PC-3 (cell line): ENCODE measurements around the gene ZNF469. TPM values are rescaled to one million over a fixed set of nuclear protein-coding genes. Genes with fewer than 3 reads are reported as not detected.

Experiments
- ATAC-seq: fragments of 200-7000 bp; cut with Tn5 transposase; 2 replicates; pipeline ENCODE4 v1.9.1; 2020; ENCODE audit warnings: mild to moderate bottlenecking, moderate library complexity
- BruUV-seq: library from RNA; stranded (reverse); fragments of 400-500 nt; replicated peaks from 2 replicates; lab custom pipeline; 2021; lab: Mats Ljungman, UMichigan
- CTCF ChIA-PET: fragments of 300-600 bp; sonication (Branson Sonifier 250); formaldehyde crosslinking; loops from one replicate; lab custom pipeline; 2022; ENCODE audit warnings: antibody characterized with exemption; lab: Charles Lee
- POLR2A ChIA-PET: fragments of 300-600 bp; sonication (Branson Sonifier 250); formaldehyde crosslinking; loops from one replicate; lab custom pipeline; 2022; ENCODE audit warnings: antibody characterized with exemption; ENCODE audit not compliant: unreplicated experiment; lab: Charles Lee
- DNase-seq: peaks from one replicate; pipeline ENCODE4 v3.0.0-alpha.2; 2015
- H2AFZ ChIP-seq: fragments of 300-600 bp; sonication (generic); 2 replicates; pipeline ENCODE4 v1.6.0; 2016; ENCODE audit warnings: antibody characterized with exemption, low read length
- H3F3A ChIP-seq: fragments of 300-600 bp; sonication (generic); one replicate; pipeline ENCODE4 v1.6.0; 2017; ENCODE audit warnings: antibody characterized with exemption, low read length, control low read depth, mild to moderate bottlenecking; ENCODE audit not compliant: unreplicated experiment
- H3K27ac ChIP-seq: fragments of 300-600 bp; sonication (generic); 2 replicates; pipeline ENCODE4 v1.5.1; 2016; ENCODE audit warnings: mild to moderate bottlenecking, low read length
- H3K27me3 ChIP-seq: fragments of 300-600 bp; sonication (generic); 2 replicates; pipeline ENCODE4 v1.6.1; 2016; ENCODE audit warnings: low read length, mixed read lengths
- H3K36me3 ChIP-seq: fragments of 300-600 bp; sonication (generic); 2 replicates; pipeline ENCODE4 v1.6.1; 2016; ENCODE audit warnings: low read depth, mixed run types, low read length, mixed read lengths
- H3K4me1 ChIP-seq: fragments of 300-600 bp; sonication (generic); 2 replicates; pipeline ENCODE4 v1.5.1; 2016; ENCODE audit warnings: low read length; ENCODE audit not compliant: insufficient read depth
- H3K4me2 ChIP-seq: fragments of 300-600 bp; sonication (generic); 2 replicates; pipeline ENCODE4 v1.6.0; 2016; ENCODE audit warnings: low read length
- H3K4me3 ChIP-seq: fragments of 300-600 bp; sonication (generic); 2 replicates; pipeline ENCODE4 v1.5.1; 2016; ENCODE audit warnings: mild to moderate bottlenecking, low read length, mixed read lengths
- H3K79me2 ChIP-seq: fragments of 300-600 bp; sonication (generic); 2 replicates; pipeline ENCODE4 v1.6.1; 2017; ENCODE audit warnings: low read length, mixed read lengths
- H3K9ac ChIP-seq: fragments of 300-600 bp; sonication (generic); 2 replicates; pipeline ENCODE4 v1.6.0; 2016; ENCODE audit warnings: mild to moderate bottlenecking, low read length
- H3K9me2 ChIP-seq: fragments of 300-600 bp; sonication (generic); replicated peaks from 2 replicates; pipeline ENCODE4 v1.6.1; 2016; ENCODE audit warnings: mixed run types, low read length, mixed read lengths
- H3K9me3 ChIP-seq: fragments of 300-600 bp; sonication (generic); 2 replicates; pipeline ENCODE4 v1.6.1; 2016; ENCODE audit warnings: low read length, mixed read lengths
- H4K20me1 ChIP-seq: fragments of 300-600 bp; sonication (generic); 2 replicates; pipeline ENCODE4 v1.6.1; 2016; ENCODE audit warnings: low read length, mixed read lengths
- EZH2 ChIP-seq: fragments of 300-600 bp; sonication (generic); IDR thresholded peaks from one replicate; pipeline ENCODE4 v1.6.1; 2017; ENCODE audit warnings: antibody characterized with exemption, mild to moderate bottlenecking, low read length; ENCODE audit not compliant: unreplicated experiment
- EZH2phosphoT487 ChIP-seq: fragments of 300-600 bp; sonication (generic); IDR thresholded peaks from 2 replicates; pipeline ENCODE4 v1.6.1; 2018; ENCODE audit warnings: mild to moderate bottlenecking, antibody characterized with exemption, low read length, borderline replicate concordance
- intact Hi-C: fragments of 100-400 bp; cut with micrococcal nuclease; formaldehyde crosslinking; loops from 2 replicates; pipeline ENCODE4 v1.9.0; 2023
- total RNA-seq: library from RNA; depleted of rRNA; stranded (reverse); fragments of >200 nt; gene quantifications from 2 replicates; pipeline ENCODE4 v1.2.3, GENCODE V29; 2014
- TF ChIP-seq, protein P1 (sequence below): fragments of 300-600 bp; sonication (generic); conservative IDR thresholded peaks from 2 replicates; pipeline ENCODE4 v1.5.1; 2017; ENCODE audit warnings: antibody characterized with exemption, low read depth, mild to moderate bottlenecking, low read length

Gene ZNF469
- total RNA-seq, 1 experiment from 2014 or later: 3.1 TPM

DNA sequence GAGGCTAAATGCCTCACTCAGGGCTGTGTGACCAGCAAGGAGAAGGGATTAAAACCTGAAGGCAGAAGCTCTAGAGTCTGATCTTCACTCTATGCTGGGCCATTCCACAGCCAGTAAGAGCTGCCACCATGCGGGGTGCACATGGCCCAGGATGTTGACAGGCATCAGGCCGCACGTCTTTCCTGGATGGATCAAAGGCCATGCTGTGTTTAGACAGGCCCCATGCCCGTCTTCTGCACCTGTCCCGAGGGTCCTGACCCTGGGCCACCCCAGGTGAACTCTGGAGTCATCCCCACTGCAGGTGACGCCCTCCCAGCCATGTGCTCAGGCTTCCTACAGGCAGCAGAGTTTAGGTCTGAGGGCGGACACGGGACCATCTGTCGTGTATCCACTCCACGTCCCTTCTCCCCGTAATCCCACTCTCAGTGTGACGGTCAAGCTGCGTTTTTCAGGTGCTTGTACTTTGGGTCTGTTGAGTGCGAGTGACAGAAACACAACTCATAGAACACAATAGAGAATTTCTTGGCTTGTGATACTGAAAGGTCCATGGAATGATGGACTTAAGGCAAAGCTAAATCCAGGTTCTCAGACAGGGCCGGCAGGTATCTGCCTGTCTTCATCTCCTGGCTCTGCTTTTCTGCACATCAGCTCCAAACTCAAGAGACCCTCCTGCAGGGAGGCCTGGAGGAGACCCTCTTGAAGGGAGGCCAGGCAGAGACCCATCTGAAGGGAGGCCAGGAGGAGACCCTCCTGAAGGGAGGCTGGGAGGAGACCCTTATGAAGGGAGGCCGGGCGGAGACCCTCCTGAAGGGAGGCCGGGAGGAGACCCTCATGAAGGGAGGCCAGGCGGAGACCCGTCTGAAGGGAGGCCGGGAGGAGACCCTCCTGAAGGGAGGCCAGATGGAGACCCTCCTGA is 13.2 kb downstream of the ZNF469 start:
- no peaks in the 10 kb centered on the region for H3K36me3 ChIP-seq
- H3K4me2 ChIP-seq: no peak overlapping the region
- POLR2A ChIA-PET: no interaction called here
- no peaks in the 10 kb centered on the region for H3K9me3 ChIP-seq
- H3K27me3 ChIP-seq: no peaks in the 10 kb centered on the region
- DNase-seq: no peak
- H3K9me2 ChIP-seq: no peaks in the 10 kb centered on the region
- intact Hi-C loops: no loop called here
- H4K20me1 ChIP-seq: no peaks in the 10 kb centered on the region
- no peak overlapping the region for H2AFZ ChIP-seq
- CTCF ChIA-PET: no interaction called here
- H3K79me2 ChIP-seq: 0 out of 2 replicates have a peak, but pooled peaks cover 10% of the 10 kb centered on the region
- H3K4me3 ChIP-seq: no peak overlapping the region
- H3K4me1 ChIP-seq: no peaks in the 10 kb centered on the region
- BruUV-seq: no TSS peak
- no peak overlapping the region for H3K9ac ChIP-seq
- H3F3A ChIP-seq: no peaks in the 10 kb centered on the region
- H3K27ac ChIP-seq: no peak overlapping the region
- TF ChIP-seq, protein P1, sequence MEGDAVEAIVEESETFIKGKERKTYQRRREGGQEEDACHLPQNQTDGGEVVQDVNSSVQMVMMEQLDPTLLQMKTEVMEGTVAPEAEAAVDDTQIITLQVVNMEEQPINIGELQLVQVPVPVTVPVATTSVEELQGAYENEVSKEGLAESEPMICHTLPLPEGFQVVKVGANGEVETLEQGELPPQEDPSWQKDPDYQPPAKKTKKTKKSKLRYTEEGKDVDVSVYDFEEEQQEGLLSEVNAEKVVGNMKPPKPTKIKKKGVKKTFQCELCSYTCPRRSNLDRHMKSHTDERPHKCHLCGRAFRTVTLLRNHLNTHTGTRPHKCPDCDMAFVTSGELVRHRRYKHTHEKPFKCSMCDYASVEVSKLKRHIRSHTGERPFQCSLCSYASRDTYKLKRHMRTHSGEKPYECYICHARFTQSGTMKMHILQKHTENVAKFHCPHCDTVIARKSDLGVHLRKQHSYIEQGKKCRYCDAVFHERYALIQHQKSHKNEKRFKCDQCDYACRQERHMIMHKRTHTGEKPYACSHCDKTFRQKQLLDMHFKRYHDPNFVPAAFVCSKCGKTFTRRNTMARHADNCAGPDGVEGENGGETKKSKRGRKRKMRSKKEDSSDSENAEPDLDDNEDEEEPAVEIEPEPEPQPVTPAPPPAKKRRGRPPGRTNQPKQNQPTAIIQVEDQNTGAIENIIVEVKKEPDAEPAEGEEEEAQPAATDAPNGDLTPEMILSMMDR: no peak
- no peak for TF ChIP-seq EZH2phosphoT487
- ATAC-seq: no peak

DNA sequence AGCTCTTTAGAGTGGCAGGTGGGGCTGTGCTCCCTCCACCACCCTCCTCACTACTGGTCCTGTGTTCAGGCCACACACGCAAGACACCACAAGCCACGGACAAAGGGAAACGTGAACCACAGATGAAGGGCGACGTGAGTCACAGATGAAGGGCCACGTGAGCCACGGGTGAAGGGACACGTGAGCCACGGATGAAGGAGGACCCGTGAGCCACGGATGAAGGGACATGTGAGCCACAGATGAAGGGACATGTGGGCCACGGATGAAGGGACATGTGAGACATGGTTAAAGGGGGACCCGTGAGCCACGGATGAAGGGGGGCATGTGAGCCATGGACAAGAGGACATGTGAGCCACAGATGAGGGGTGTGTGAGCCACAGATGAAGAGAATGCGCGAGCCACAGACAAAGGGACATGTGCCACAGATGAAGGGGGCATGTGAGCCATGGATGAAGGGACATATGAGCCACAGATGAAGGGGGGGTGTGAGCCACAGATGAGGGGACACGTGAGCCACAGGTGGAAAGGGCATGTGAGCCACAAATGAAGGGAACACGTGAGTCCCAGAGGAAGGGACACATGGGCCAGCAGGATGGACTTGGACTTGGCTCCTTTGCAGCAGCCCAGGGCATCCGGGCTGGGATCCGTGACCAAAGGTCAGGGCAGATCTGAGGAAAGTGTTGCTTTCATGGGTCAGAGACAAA is 15.6 kb downstream of the ZNF469 start:
- no peaks in the 10 kb centered on the region for H3K79me2 ChIP-seq
- no peaks in the 10 kb centered on the region for H3K9me3 ChIP-seq
- H3K4me1 ChIP-seq: no peaks in the 10 kb centered on the region
- DNase-seq (no peak), ATAC-seq (no peak)
- TF ChIP-seq, protein P1: no peak
- TF ChIP-seq EZH2phosphoT487: no peak
- TF ChIP-seq EZH2: no peak
- POLR2A ChIA-PET: no interaction called here
- intact Hi-C loops: no loop called here
- no peaks in the 10 kb centered on the region for H3K27me3 ChIP-seq
- CTCF ChIA-PET: no interaction called here
- H3F3A ChIP-seq: no peaks in the 10 kb centered on the region
- H2AFZ ChIP-seq: no peak overlapping the region
- H4K20me1 ChIP-seq: no peaks in the 10 kb centered on the region
- BruUV-seq: no TSS peak
- H3K27ac ChIP-seq: no peak overlapping the region
- H3K36me3 ChIP-seq: no peaks in the 10 kb centered on the region
- no peaks in the 10 kb centered on the region for H3K9me2 ChIP-seq
- no peak overlapping the region for H3K9ac ChIP-seq
- H3K4me2 ChIP-seq: no peak overlapping the region
- H3K4me3 ChIP-seq: no peak overlapping the region

DNA sequence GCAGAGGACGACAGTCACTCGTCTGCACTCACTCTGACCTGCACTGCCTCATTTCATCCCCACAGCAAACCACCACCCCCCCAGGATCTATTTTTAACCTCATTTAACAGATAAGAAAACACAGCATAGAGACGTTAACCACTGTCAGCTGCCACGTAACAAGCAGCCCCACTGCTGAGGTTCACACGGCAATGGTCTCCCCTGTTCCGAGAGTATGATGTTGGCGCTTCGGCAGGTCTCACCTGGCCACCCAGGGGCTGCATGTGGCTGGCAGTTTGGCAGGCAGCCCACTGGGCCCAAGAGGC is 16.1 kb downstream of the ZNF469 start:
- no TSS peak for BruUV-seq
- ChIA-PET CTCF (no interaction called here), POLR2A (no interaction called here)
- no peaks in the 10 kb centered on the region for H4K20me1 ChIP-seq
- H2AFZ ChIP-seq: no peak overlapping the region
- TF ChIP-seq, protein P1: no peak
- no peak for TF ChIP-seq EZH2
- TF ChIP-seq EZH2phosphoT487: no peak
- H3K79me2 ChIP-seq: no peaks in the 10 kb centered on the region
- H3K9me3 ChIP-seq: no peaks in the 10 kb centered on the region
- intact Hi-C loops: no loop called here
- H3K9me2 ChIP-seq: no peaks in the 10 kb centered on the region
- no peaks in the 10 kb centered on the region for H3K27me3 ChIP-seq
- H3F3A ChIP-seq: no peaks in the 10 kb centered on the region
- H3K36me3 ChIP-seq: no peaks in the 10 kb centered on the region
- DNase-seq (no peak), ATAC-seq (no peak)
- H3K4me1 ChIP-seq: no peaks in the 10 kb centered on the region
- no peak overlapping the region for H3K9ac ChIP-seq
- no peak overlapping the region for H3K27ac ChIP-seq
- no peak overlapping the region for H3K4me2 ChIP-seq
- H3K4me3 ChIP-seq: no peak overlapping the region
